HG02610 (cell line): Measurements from ENCODE around the gene C7orf25.
"Not testable (repeated sequence)": the region's sequence is repeated elsewhere in the genome, so short reads cannot be mapped to it uniquely, and the experiment has no call there.

Source experiments
- ATAC-seq: cut with Tn5 transposase; IDR thresholded peaks from one replicate; pipeline ENCODE4 v1.9.1; 2021; ENCODE audit warnings: mild to moderate bottlenecking, moderate library complexity; ENCODE audit not compliant: unreplicated experiment

C7orf25 gene

GRCh38 chr7:42930889-42931288 lies 19.0 kb upstream of the C7orf25 start:
- no peak for ATAC-seq

- ATAC-seq = no peak
Observed at GRCh38 chr7:42929449-42929848, 17.6 kb upstream of the C7orf25 start.

GRCh38 chr7:42928754-42929153 lies 16.9 kb upstream of the C7orf25 start:
- no peak for ATAC-seq

DNA sequence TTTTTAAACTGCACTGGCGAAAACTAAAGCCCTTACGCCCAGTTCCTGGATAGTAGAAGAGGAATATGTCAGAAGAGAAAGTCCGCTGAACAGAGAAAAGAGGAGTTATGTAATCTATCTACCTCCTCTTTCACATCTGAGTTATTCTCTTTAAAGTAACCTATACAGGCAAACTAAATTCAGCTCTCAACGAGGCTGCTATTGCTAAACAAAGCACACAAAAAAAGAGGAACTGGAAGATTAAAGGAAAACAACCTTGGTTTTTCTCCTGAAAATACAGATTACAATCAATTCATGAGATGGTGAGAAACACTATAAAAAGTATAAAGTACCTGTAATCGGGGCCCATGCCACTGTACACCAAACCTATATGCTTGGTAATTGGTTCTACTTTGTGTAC lies 14.3 kb upstream of the C7orf25 start:
- ATAC-seq = no peak

DNA sequence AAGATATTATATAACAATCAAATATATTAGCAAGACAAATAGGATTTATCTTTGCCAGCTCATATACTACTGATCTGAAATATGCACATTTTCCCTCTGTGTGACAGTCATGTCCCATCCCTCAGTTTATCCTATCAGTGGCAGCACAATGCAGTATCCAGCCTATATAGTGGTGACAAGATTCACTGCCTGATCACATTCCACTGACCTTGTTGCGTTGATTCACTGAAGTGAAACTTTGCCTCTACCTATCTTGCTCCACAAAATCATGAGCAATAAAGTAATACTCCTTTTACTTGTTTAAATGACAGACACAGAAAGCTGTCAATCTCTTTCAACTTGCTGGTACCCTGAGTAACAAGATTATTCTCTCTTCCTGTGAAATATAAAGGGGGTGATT lies 13.8 kb upstream of the C7orf25 start:
- ATAC-seq = no peak

- peak; percentile 48 for ATAC-seq
Observed at GRCh38 chr7:42924223-42924838, 12.5 kb upstream of the C7orf25 start.

- ATAC-seq = no peak
Observed at GRCh38 chr7:42922017-42922753, 10.3 kb upstream of the C7orf25 start.

DNA sequence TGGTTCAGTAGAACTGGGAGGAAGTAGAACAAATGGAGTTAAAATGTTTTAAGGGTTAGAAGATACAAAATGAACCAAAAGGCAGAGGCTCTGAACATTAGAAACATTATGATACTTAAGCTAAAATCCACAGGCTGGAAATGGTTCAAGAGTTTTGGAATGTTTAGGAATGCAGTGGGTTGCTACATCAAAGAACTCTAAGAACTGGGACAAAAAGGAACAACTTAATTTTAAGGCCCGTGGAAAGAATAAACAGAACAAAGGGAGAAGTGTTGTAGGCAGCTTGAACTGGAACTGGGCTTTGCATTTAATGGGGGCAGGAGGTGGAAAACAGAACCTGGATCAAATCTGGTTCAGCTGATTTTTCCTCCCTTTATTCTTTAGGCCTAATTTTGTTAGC lies 3.5 kb upstream of the C7orf25 start:
- no peak for ATAC-seq

GRCh38 chr7:42914421-42915045 lies 2.7 kb upstream of the C7orf25 start:
- ATAC-seq = no peak

DNA sequence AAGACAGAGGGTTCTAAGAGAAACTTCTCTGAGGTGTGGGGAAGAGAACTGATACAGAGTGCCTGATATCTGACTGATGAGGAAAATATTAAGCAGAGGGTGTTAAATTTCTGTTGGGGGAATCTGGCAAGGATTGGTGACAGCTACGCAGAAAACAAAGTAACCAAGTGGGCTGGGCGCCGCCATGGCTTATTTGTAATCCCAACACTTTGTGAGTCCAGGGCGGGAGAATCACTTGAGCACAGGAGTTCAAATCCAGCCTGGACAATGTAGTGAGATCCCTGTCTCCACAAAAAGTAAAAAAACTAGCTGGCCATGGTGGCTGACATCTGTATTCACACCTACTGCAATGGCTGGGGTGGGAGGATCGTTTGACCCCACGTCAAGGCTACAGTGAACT lies 2.1 kb upstream of the C7orf25 start:
- no peak for ATAC-seq

DNA sequence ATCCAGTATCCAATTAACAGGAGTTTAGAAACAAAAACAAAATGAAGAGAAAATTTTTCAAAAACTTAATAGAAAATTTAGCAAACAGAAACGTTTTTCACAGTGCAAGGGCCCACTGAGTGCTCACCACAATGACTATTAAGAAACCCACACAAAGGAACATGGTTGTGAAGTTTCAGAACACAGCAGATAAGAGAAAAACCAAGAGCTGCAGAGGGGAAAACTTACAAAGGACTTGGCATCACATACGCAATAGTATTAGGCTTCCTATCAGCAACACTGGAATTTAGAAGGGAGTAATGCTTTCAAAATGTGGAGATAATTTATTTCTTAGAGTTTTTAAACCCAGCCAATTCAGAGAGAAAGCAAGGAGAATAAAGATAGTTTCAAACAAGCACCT lies 1.7 kb upstream of the C7orf25 start:
- ATAC-seq = no peak

DNA sequence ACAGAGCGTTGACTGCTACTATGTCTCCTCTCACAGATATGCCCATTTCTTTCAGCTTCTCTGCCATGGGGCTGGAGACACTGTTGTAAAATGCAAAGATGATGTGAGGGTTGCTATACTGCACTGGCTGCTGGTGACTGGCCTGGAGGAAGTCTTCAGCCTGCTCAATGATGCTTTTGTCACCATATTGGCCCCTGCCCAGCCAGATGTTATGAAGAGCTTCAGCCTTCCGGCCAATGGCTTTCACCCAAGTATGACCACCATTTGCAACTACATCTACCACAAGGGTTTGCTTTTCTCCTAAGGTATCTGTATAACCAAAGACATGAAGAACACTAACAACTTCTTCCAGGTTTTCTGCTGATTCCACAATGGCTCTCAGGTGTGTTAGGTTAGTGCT lies 1.6 kb downstream of the C7orf25 start:
- no peak for ATAC-seq

DNA sequence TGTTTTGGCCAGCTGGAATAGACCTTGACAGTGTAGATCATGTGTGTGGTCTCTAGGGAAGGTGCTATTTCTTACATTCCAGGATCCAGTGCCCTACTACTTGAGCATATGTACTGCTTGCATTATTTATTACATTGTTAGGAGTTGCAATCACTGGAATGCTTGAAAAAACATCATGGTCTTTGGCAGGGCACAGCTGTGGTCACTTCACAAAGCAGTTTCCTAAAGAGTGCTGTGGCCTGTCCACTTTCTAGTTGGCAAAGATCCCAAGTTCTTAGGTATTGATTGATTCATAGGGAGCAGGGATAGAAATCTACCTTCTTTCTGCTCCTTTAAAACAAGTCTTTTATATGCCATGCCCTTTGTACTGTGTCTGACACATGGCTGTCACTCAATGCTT lies 4.6 kb downstream of the C7orf25 start:
- no peak for ATAC-seq

- no peak for ATAC-seq
Observed at GRCh38 chr7:42906181-42906580, 5.7 kb downstream of the C7orf25 start.

GRCh38 chr7:42902331-42902730 lies 9.5 kb downstream of the C7orf25 start:
- ATAC-seq = no peak

DNA sequence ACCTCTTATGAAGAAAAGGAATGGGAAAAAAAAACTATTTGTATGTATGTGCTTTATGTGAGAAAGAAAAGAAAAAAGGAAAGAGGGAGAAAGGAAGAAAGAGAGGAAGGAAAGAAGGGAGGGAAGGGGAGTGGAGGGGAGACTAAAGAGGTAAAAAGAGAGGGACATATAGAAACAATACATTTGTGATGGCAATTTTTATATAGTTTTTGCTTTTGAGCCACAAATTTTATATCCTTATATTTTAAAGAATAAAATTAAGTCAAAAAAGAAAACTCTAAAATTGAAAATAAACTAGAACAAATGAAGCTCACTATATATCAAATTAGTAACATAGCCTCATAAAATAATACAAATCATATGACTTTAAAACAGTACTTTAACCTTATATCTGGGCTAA lies 11.0 kb downstream of the C7orf25 start:
- ATAC-seq = no peak

GRCh38 chr7:42893346-42894240 lies 18.3 kb downstream of the C7orf25 start:
- ATAC-seq = no peak

- no peak for ATAC-seq
Observed at GRCh38 chr7:42886893-42887505, 24.9 kb downstream of the C7orf25 start.

DNA sequence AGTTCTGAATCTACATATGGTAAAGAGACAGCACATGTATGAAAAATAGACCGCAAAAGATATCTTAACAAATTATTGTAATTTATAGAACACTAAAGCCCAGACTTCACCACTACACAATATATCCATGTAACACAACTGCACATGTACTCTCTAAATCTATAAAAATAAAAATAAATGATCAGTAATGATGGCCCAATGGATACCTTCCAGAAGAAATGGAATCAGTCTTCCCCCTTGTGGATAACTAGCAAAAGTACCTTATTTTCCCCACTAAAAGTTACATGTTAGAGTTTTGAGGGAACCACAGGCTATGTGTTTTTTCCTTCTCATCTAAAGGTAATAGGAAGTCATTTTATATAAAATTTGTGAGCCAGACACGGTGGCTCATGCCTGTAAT lies 25.7 kb downstream of the C7orf25 start:
- no peak for ATAC-seq

- not testable (repeated sequence) for ATAC-seq
Observed at GRCh38 chr7:42885183-42885582, 26.7 kb downstream of the C7orf25 start.

- ATAC-seq = peak; percentile 59
Observed at GRCh38 chr7:42883950-42884349, 27.9 kb downstream of the C7orf25 start.
